Activated T-helper 2 cell treated with anti-CD3 and anti-CD28 coated beads, Interferon-gamma antibody, Interleukin-2, Interleukin-4, amounts not matched to agents 10 μg/mL and 5 μg/mL and 100 μg/mL, durations not matched to agents 14 hours and 24 hours and 36 hours (primary cell): ENCODE data around the gene CLMN. TPM values are rescaled to one million over a fixed set of nuclear protein-coding genes. Genes with fewer than 3 reads are reported as not detected.
A peak's percentile ranks its signal among the peaks of the same experiment; 100 is the strongest.

ENCODE experiments used
- DNase-seq: peaks from one replicate; pipeline ENCODE4 v3.0.0; 2021; ENCODE audit warnings: low spot score
- H3K27ac Mint-ChIP-seq: one replicate; pipeline ENCODE4 v1.8.0; 2021; ENCODE audit warnings: mixed read lengths
- H3K27me3 Mint-ChIP-seq: one replicate; pipeline ENCODE4 v1.8.0; 2021; ENCODE audit warnings: low read depth, mixed read lengths
- H3K36me3 Mint-ChIP-seq: one replicate; pipeline ENCODE4 v1.8.0; 2021; ENCODE audit warnings: low read depth, mixed read lengths
- H3K4me1 Mint-ChIP-seq: one replicate; pipeline ENCODE4 v1.8.0; 2021; ENCODE audit warnings: low read depth, mixed read lengths
- H3K4me3 Mint-ChIP-seq: one replicate; pipeline ENCODE4 v1.8.0; 2021; ENCODE audit warnings: low read depth, mild to moderate bottlenecking, moderate library complexity, mixed read lengths
- H3K9me3 Mint-ChIP-seq: one replicate; pipeline ENCODE4 v1.8.0; 2021; ENCODE audit warnings: mixed read lengths
- intact Hi-C: fragments of 100-400 bp; cut with micrococcal nuclease; formaldehyde crosslinking; loops from one replicate; pipeline ENCODE4 v1.15.1; 2023
- total RNA-seq: library from RNA; stranded (reverse); gene quantifications from 2 replicates; pipeline ENCODE4 v1.2.3, GENCODE V29; 2022

Gene CLMN
- total RNA-seq: 0.51 and 1.3 TPM in 2 replicates

- H3K27me3 Mint-ChIP-seq: peaks cover 48% of the 10 kb centered on the region
- intact Hi-C loops: loop anchor here (5.0 kb wide), 1 partner anchor 162 kb away; the partner anchor contains the start of gene DICER1
- peaks cover 14% of the 10 kb centered on the region for H3K4me1 Mint-ChIP-seq
- no peaks in the 10 kb centered on the region for H3K36me3 Mint-ChIP-seq
- DNase-seq: peak; percentile 21
- H3K4me3 Mint-ChIP-seq: peak within 1 kb of the TSS; percentile 51
- H3K9me3 Mint-ChIP-seq: no peaks in the 10 kb centered on the region
- no peak within 1 kb of the TSS for H3K27ac Mint-ChIP-seq
Measured at GRCh38 chr14:95319312-95320077, at the start of gene CLMN. Gene CLMN (minus strand): TSS chr14:95319908. CDS start chr14:95319792, 116 bp downstream.

GRCh38 chr14:95365401-95365800 lies 45.7 kb upstream of the CLMN start:
- Mint-ChIP-seq H3K27ac (no peak overlapping the region), H3K4me1 (peaks cover 2% of the 10 kb centered on the region), H3K4me3 (no peak overlapping the region), H3K27me3 (peaks cover 37% of the 10 kb centered on the region), H3K36me3 (no peaks in the 10 kb centered on the region), H3K9me3 (no peaks in the 10 kb centered on the region)
- no peak for DNase-seq
- intact Hi-C loops: no loop called here

GRCh38 chr14:95364481-95365209 lies 44.9 kb upstream of the CLMN start:
- H3K36me3 Mint-ChIP-seq: no peaks in the 10 kb centered on the region
- H3K27me3 Mint-ChIP-seq: peaks cover 39% of the 10 kb centered on the region
- intact Hi-C loops: loop anchor here (5.0 kb wide), 1 partner anchor 677 kb away; no protein-coding TSS in a partner anchor
- peaks cover 2% of the 10 kb centered on the region for H3K4me1 Mint-ChIP-seq
- H3K4me3 Mint-ChIP-seq: no peak overlapping the region
- no peak for DNase-seq
- H3K27ac Mint-ChIP-seq: no peak overlapping the region
- no peaks in the 10 kb centered on the region for H3K9me3 Mint-ChIP-seq

- Mint-ChIP-seq H3K27ac (no peak overlapping the region), H3K36me3 (no peaks in the 10 kb centered on the region), H3K4me3 (no peak overlapping the region), H3K27me3 (peaks cover 45% of the 10 kb centered on the region), H3K4me1 (peaks cover 2% of the 10 kb centered on the region), H3K9me3 (no peaks in the 10 kb centered on the region)
- DNase-seq: no peak
- intact Hi-C loops: loop anchor here (5.0 kb wide), 1 partner anchor 676 kb away; no protein-coding TSS in a partner anchor
Measured at GRCh38 chr14:95363468-95363954, 43.8 kb upstream of the CLMN start.

GRCh38 chr14:95362138-95362494 lies 42.4 kb upstream of the CLMN start:
- Mint-ChIP-seq H3K27me3 (peaks cover 48% of the 10 kb centered on the region), H3K4me3 (no peak overlapping the region), H3K36me3 (no peaks in the 10 kb centered on the region), H3K9me3 (no peaks in the 10 kb centered on the region), H3K4me1 (peaks cover 2% of the 10 kb centered on the region), H3K27ac (no peak overlapping the region)
- DNase-seq: no peak
- intact Hi-C loops: loop anchor here (5.0 kb wide), 1 partner anchor 675 kb away; no protein-coding TSS in a partner anchor

- H3K27ac Mint-ChIP-seq: no peak overlapping the region
- H3K36me3 Mint-ChIP-seq: no peaks in the 10 kb centered on the region
- H3K9me3 Mint-ChIP-seq: no peaks in the 10 kb centered on the region
- peaks cover 2% of the 10 kb centered on the region for H3K4me1 Mint-ChIP-seq
- peaks cover 47% of the 10 kb centered on the region for H3K27me3 Mint-ChIP-seq
- no peak for DNase-seq
- H3K4me3 Mint-ChIP-seq: no peak overlapping the region
- intact Hi-C loops: loop anchor here (5.0 kb wide), 1 partner anchor 674 kb away; no protein-coding TSS in a partner anchor
Measured at GRCh38 chr14:95361373-95362137, 41.8 kb upstream of the CLMN start.

- no peak for DNase-seq
- no peak overlapping the region for H3K4me3 Mint-ChIP-seq
- H3K27ac Mint-ChIP-seq: no peak overlapping the region
- intact Hi-C loops: loop anchor here (5.0 kb wide), 1 partner anchor 674 kb away; no protein-coding TSS in a partner anchor
- peaks cover 42% of the 10 kb centered on the region for H3K27me3 Mint-ChIP-seq
- no peaks in the 10 kb centered on the region for H3K9me3 Mint-ChIP-seq
- H3K4me1 Mint-ChIP-seq: peaks cover 2% of the 10 kb centered on the region
- H3K36me3 Mint-ChIP-seq: no peaks in the 10 kb centered on the region
Measured at GRCh38 chr14:95360828-95361227, 41.1 kb upstream of the CLMN start.

- Mint-ChIP-seq H3K4me1 (peaks cover 2% of the 10 kb centered on the region), H3K36me3 (no peaks in the 10 kb centered on the region), H3K9me3 (no peaks in the 10 kb centered on the region), H3K4me3 (no peak overlapping the region), H3K27ac (no peak overlapping the region), H3K27me3 (peaks cover 40% of the 10 kb centered on the region)
- no peak for DNase-seq
- intact Hi-C loops: loop anchor here (5.0 kb wide), 1 partner anchor 673 kb away; no protein-coding TSS in a partner anchor
Measured at GRCh38 chr14:95359994-95360826, 40.5 kb upstream of the CLMN start.

- H3K9me3 Mint-ChIP-seq: peaks cover 4% of the 10 kb centered on the region
- H3K36me3 Mint-ChIP-seq: no peaks in the 10 kb centered on the region
- intact Hi-C loops: no loop called here
- no peak overlapping the region for H3K27ac Mint-ChIP-seq
- no peaks in the 10 kb centered on the region for H3K4me1 Mint-ChIP-seq
- H3K4me3 Mint-ChIP-seq: no peak overlapping the region
- peaks cover 23% of the 10 kb centered on the region for H3K27me3 Mint-ChIP-seq
- no peak for DNase-seq
Measured at GRCh38 chr14:95356245-95356869, 36.6 kb upstream of the CLMN start.

- intact Hi-C loops: no loop called here
- Mint-ChIP-seq H3K4me1 (no peaks in the 10 kb centered on the region), H3K36me3 (no peaks in the 10 kb centered on the region)
Measured at GRCh38 chr14:95355422-95355821, 35.7 kb upstream of the CLMN start.

GRCh38 chr14:95354834-95355233 lies 35.1 kb upstream of the CLMN start:
- H3K4me1 Mint-ChIP-seq: no peaks in the 10 kb centered on the region
- H3K9me3 Mint-ChIP-seq: peaks cover 4% of the 10 kb centered on the region
- intact Hi-C loops: no loop called here
- H3K36me3 Mint-ChIP-seq: no peaks in the 10 kb centered on the region
- no peak overlapping the region for H3K27ac Mint-ChIP-seq
- peaks cover 22% of the 10 kb centered on the region for H3K27me3 Mint-ChIP-seq
- no peak overlapping the region for H3K4me3 Mint-ChIP-seq
- DNase-seq: no peak

More at GRCh38 chr14:95355422-95355821, 35.7 kb upstream of the CLMN start:
- DNase-seq: no peak
- peaks cover 4% of the 10 kb centered on the region for H3K9me3 Mint-ChIP-seq
- H3K4me3 Mint-ChIP-seq: no peak overlapping the region
- no peak overlapping the region for H3K27ac Mint-ChIP-seq
- H3K27me3 Mint-ChIP-seq: peaks cover 23% of the 10 kb centered on the region
